Activated naive CD4-positive, alpha-beta T cell treated with Interleukin-2 at 50 U/mL for 16 hours (primary cell): ENCODE results near the gene TNFSF11.

Source experiments
- DNase-seq: peaks from one replicate; pipeline ENCODE4 v3.0.0-alpha.2; 2020

The TNFSF11 gene

GRCh38 chr13:42656161-42656560 lies 82.2 kb downstream of the TNFSF11 start:
- DNase-seq, result no peak

DNA sequence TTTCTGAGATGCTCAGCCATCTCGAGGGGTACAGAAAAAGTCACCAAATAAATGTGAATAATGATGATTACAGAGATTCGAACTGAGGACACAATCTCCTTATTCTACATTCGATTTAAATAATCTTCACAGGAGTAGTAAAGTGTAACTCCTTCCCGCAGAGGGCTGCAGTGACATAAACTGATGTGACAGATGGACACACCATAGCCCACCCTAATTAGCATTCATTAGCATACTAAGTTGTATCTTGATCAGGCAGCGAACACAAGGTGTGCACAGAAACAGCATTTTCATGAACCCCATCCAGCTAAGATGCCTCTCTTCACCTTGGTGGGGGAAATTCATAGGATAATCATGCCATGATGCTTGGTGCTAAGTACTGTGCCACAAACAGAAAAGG lies 83.0 kb downstream of the TNFSF11 start:
- DNase-seq, result no peak
